Right hindlimb (tissue), 1 donor: ENCODE data around the gene COL26A1.
"Not testable (repeated sequence)": the region's sequence is repeated elsewhere in the genome, so short reads cannot be mapped to it uniquely, and the experiment has no call there.

Source experiments
- DNase-seq: peaks from one replicate; pipeline ENCODE4 v3.0.0-alpha.2; 2018

Gene COL26A1

DNA sequence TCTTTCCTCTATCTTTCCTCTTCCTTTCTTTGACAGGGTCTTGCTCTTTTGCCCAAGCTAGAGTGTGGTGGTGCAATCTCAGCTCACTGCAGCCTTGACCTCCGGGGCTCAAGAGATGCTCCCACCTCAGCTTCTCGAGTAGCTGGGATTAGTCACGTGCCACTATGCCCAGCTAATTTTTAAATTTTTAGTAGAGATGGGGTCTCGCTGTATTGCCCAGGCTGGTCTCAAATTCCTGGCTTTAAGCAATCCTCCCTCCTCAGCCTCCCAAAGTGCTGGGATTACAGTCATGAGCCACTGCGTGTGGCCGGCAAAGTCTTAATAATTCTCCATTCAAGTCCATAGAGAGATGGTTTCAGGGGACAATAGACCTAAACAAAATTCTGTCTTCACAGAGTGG, 40.2 kb downstream of the COL26A1 start:
- no peak for DNase-seq

GRCh38 chr7:101405474-101406067, 42.9 kb downstream of the COL26A1 start:
- DNase-seq, result no peak

GRCh38 chr7:101410743-101411507, 48.2 kb downstream of the COL26A1 start:
- peak; percentile 52 for DNase-seq

GRCh38 chr7:101411508-101411874, 48.8 kb downstream of the COL26A1 start:
- DNase-seq, result no peak

- DNase-seq, result no peak
These were observed 50.3 kb downstream of the COL26A1 start for GRCh38 chr7:101412976-101413375.

GRCh38 chr7:101418694-101419093, 56.0 kb downstream of the COL26A1 start:
- no peak for DNase-seq

DNA sequence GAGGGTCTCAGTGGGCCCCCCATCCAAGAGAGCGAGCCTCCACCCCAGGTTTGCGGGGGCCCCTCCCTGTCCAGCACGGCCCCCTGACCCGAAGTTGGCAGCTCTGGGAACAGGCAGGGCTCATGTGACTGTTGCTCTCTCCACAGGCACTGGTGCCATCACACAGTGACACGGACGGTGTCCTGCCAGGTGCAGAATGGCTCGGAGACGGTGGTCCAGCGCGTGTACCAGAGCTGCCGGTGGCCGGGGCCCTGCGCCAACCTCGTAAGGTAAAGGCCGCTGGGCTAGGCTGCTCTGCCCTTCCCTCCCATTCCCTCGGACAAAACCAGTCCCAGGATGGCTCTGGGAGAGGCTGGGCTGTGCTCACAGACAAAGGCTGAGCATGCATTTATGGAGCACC, 57.2 kb downstream of the COL26A1 start:
- DNase-seq, result no peak

- no peak for DNase-seq
These were observed 57.8 kb downstream of the COL26A1 start for GRCh38 chr7:101420436-101420835.

DNA sequence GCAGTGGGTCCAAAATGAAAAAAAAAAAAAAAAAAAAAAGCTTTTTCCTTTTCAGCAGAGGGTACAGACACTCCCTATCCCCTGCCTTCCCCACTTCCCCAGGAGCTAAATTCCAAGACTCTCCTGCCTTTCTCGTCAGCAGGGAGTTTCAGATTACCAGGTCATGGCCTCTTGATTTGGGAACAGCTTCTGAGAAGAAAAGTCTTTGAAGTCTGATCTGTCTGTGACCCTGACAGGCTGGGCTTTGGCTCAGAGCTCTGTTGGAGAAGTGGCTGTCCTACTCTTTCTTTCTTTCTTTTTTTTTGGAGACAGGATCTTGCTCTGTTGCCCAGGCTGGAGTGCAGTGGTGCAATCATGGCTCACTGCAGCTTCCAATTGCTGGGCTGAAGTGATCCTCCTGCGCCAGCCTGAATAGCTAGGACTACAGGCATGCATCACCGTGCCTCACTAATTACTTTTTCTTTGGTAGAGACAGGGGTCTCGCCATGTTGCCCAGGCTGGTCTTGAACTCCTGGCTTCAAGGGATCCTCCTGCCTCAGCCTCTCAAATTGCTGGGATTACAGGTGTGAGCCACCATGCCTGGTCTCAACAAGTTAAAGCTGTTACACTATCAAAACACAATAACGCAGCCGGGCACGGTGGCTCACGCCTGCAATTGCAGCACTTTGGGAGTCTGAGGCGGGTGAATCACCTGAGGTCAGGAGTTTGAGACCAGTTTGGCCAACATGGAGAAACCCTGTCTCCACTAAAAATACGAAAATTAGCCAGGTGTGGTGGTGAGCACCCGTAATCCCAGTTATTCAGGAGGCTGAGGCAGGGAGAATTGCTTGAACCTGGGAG, 59.9 kb downstream of the COL26A1 start:
- DNase-seq, result no peak

DNA sequence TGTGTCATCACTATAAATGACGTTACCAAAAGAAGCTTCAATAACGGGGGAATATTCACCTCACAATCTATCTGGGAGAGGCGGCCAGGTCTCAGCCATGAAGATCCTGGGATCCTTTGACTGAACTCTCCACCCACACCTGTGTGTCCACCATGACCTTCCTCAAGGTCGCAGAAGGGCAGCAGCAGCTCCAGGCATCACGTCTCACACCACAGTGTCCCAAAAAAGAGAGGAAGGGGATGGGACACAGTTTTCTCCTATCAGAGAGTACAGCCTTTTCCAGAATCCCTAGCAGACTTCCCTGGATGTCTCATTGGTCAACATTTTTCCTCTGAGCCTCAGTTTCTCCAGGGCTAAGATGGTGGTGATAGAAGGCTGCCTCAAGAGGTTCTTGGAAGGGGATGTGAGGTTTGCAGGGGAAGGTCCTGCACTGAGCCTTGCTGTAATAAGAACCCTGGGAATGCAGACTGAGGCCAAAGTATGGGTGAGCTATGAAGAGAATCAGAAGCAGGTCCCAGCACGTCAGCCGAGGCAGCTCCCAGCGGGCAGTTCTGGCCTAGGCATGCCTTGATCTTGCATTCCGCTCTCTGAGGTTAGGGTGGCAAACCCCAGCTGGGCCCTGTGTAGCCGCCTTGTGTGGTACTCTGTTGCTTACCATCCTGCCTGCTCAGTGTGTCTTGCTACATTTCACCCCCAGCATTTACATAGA, 63.8 kb downstream of the COL26A1 start:
- no peak for DNase-seq

DNA sequence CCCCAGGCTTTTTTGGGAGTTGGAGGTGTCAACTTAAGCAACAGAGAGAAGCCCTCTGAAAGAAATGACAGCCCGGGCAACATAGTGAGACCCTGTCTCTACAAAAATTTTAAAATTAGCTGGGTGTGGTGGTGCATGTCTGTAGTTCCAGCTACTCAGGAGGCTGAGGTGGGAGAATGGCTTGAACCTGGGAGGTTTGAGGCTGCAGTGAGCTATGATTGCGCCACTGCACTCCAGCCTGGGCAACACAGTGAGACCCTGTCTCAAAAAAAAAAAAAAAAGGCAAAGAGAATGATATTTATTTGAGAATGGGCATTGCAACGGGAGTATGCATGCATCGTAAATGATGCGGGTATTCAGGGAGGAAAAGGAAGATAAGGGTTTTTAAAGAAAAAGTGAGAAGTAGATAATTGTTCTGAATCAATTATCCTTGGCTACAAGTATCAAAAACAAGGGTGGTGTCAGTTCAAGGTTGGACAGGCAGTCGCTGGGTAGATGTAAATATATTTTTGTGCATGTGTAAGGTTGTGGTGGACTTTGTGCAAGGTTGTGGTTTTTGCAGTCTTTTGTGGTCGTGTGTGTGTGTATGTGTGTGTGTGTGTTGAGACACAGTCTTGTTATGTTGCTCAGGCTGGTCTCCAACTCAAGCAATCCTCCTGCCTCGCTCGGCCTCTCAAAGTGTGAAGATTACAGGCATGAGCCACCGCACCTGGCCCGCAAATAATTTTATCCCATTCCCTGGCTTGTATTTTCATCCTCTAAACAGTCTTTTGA, 65.6 kb downstream of the COL26A1 start:
- no peak for DNase-seq

DNA sequence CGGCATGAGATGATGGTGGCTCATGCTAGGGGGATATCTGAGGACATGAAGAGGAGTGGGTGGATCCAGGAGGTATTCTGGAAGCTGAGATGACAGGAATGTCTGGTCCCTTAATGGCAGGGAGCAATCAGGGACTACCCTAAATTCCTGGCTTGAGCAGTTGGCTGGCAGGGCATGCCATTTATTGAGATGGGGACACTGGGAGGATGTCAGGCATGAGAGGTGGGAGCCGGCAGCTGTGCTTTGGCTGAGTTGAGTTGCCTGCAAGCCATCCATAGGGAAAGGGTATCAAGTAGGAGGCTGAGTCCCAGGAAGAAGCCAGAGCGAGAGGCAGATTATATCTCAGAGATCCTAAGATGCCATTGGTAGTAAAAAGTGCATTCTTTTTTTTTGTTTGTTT, 69.6 kb downstream of the COL26A1 start:
- no peak for DNase-seq

DNA sequence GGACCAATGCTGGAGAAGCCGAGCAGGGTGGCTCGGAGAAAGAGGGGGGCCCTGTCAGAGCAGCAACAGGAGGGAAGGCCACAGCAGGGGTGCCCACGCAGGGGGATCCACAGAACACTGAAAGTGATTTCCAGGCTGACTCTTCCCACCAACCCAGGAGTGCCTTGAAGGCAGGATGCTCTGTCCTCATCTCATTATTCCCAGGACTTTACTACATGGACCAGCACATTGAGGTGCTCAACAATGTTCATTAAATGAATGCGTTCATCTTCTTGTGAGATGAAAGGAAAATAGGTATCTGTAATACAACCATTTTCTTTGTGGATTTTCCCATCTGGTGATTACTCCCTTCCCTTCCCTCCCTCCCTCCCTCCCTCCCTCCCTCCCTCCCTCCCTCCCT, 71.0 kb downstream of the COL26A1 start:
- no peak for DNase-seq

DNA sequence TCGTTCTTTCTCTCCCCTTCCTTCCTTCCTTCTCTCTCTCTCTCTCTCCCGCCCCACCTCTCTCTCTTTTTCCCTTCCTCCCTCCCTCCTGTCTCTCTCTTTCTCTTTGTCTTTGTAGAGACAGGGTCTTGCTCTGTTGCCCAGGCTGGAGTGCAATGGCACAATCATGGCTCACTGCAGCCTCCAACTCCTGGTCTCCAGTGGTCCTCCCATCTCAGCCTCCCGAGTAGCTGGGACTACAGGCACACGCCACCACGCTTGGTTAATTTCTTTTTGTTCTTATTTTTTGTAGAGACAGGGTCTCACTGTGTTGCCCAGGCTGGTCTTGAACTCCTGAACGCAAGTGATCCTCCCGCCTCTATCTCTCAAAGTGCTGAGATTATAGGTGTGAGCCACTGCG, 71.5 kb downstream of the COL26A1 start:
- DNase-seq, result not testable (repeated sequence)

- DNase-seq, result no peak
These were observed 73.0 kb downstream of the COL26A1 start for GRCh38 chr7:101435461-101436220.

DNA sequence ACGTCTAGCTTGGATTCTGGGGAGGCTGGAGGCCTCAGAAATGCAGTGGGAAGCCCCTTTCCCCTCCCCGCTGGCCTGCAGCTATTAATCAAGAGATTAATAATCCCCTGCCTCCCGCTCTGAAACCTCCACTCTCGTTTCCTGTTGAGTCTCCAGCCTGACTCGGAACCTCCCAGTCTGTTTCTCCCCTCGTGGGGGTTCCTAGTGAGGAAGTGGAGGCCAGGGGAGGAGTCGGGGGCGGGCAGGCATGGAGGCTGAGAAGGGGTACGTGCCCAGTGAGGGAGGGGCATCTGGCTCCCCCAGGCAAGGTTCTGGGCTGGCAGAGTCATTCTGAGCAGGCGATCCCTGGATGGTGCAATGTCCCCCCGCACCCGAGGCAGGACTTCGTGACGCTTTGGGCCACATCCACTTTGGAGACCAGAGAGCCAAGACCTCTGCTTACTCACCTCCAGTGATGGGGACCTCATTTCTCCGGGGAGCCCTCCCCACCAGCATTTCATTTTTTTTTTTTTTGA, 73.6 kb downstream of the COL26A1 start:
- DNase-seq, result no peak

- no peak for DNase-seq
These were observed 74.3 kb downstream of the COL26A1 start for GRCh38 chr7:101436857-101437576.

DNA sequence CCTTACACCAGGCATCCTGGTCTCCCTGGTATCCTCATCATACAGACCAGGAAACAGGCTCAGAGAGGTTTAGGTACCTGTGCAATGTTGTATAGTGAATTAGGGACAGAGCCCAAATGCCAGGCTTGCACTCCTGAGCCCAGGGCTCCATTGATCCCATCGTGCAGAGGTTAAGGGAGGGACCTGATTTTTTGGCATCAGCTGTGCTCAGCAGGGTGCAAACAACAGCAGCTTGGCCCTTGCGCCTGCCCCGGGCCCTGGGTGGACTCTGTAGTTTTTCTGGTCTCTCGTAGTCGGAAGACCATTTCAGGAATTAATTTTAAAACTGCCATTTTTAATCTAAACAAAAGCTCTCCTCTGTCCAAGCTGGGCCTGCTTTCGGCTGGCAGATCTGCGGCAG, 79.2 kb downstream of the COL26A1 start:
- DNase-seq, result no peak

- DNase-seq, result no peak
These were observed 79.9 kb downstream of the COL26A1 start for GRCh38 chr7:101442426-101443070.

- DNase-seq, result no peak
These were observed 87.4 kb downstream of the COL26A1 start for GRCh38 chr7:101450064-101450463.
